GM10266 (cell line): ENCODE results near the gene SUGCT.
"Not testable (repeated sequence)": the region's sequence is repeated elsewhere in the genome, so short reads cannot be mapped to it uniquely, and the experiment has no call there.

Experiments used
- DNase-seq: peaks from one replicate; pipeline ENCODE4 v3.0.0; 2012; ENCODE audit errors: extremely low spot score
- TF ChIP-seq, protein P1 (sequence below): IDR thresholded peaks from 2 replicates; pipeline ENCODE4 v1.5.1; 2012; ENCODE audit warnings: mild to moderate bottlenecking, low read depth; ENCODE audit not compliant: control insufficient read depth, insufficient read depth; ENCODE audit errors: missing control alignments

SUGCT gene

GRCh38 chr7:40645197-40645596, 510.4 kb downstream of the SUGCT start:
- TF ChIP-seq, protein P1, sequence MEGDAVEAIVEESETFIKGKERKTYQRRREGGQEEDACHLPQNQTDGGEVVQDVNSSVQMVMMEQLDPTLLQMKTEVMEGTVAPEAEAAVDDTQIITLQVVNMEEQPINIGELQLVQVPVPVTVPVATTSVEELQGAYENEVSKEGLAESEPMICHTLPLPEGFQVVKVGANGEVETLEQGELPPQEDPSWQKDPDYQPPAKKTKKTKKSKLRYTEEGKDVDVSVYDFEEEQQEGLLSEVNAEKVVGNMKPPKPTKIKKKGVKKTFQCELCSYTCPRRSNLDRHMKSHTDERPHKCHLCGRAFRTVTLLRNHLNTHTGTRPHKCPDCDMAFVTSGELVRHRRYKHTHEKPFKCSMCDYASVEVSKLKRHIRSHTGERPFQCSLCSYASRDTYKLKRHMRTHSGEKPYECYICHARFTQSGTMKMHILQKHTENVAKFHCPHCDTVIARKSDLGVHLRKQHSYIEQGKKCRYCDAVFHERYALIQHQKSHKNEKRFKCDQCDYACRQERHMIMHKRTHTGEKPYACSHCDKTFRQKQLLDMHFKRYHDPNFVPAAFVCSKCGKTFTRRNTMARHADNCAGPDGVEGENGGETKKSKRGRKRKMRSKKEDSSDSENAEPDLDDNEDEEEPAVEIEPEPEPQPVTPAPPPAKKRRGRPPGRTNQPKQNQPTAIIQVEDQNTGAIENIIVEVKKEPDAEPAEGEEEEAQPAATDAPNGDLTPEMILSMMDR, result no peak
- no peak for DNase-seq

DNA sequence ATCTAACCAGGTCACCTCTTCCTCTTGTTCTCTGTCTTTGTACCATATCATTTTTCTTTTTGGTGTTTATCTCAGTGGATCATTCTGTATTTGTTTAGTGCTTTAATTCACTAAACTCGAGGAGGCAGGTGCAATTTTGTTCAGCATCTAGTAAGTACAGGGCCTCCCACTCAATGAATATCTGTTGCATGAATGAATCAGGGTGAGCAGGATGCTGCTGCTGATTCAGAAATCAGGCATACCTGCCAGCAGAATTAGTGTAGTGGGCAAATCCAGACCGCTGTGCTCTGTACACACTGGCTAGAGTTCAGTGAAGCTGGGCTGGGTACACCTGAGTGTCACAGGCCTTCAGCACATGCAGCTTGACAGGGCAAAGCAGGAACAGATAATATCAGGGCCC, 511.9 kb downstream of the SUGCT start:
- TF ChIP-seq, protein P1, result no peak
- no peak for DNase-seq

- DNase-seq, result no peak
- TF ChIP-seq, protein P1, result no peak
These were observed 512.9 kb downstream of the SUGCT start for GRCh38 chr7:40647719-40648118.

DNA sequence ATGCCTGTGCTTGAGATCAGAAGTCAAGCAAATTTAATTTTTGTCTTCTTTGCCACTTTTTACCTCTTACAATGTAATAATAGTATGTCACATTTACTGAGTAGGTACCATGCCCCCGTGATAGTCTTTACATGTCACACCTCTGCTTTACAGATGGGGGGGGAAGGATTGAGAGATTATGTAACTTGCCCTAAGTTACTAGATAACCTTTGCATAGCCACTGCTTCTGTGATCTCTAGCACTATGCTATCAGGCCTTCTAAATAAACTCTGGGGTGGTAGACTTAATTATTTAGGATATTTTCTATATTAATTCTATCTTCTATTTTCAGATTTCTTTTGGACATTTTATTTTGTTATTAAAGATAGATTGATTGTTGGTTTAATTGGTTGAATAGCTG, 514.4 kb downstream of the SUGCT start:
- DNase-seq, result no peak
- TF ChIP-seq, protein P1, result no peak

- not testable (repeated sequence) for DNase-seq
These were observed 516.1 kb downstream of the SUGCT start for GRCh38 chr7:40650903-40651302.

- DNase-seq, result no peak
- TF ChIP-seq, protein P1, result no peak
These were observed 519.4 kb downstream of the SUGCT start for GRCh38 chr7:40654171-40654570.

DNA sequence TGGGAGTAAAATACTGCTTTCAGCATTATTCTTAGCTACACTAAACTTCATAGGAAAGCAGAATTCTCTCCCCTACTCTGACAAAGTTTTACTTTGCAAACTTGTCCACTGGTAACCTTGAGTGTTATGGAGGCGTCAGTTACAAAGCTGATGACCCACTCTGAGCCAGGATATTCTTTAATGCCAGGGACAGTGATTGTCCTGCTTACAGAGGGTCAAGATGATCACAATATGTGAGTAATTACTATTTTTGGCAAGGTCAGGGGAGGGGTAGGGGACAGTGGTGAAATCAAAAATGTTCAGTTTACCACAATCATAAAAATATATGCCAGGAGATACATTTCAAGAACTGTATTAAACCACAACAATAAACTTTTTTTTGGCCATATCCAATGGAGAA, 520.6 kb downstream of the SUGCT start:
- DNase-seq, result no peak
- TF ChIP-seq, protein P1, result no peak

DNA sequence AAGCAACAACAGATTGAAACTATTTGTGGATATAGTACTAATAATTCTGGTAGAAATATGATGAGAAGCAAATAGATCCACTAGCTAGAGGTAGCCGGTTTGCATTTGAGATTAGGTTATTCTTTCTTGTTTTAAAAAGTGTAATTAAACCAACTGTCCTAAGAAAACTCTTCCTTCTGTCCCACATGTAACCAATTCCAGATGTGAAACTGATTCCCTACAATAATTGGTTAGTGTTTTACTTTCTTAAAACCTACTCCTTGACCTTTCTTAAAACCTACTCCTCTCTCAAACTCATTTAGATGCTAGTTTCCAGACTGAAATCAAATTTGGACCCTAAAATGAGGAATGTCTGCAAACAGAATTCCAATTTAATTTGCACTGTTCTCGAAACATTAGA, 521.5 kb downstream of the SUGCT start:
- no peak for DNase-seq
- TF ChIP-seq, protein P1, result no peak
